Measurements from ENCODE around the gene UMODL1. TPM values are rescaled to one million over a fixed set of nuclear protein-coding genes. Genes with fewer than 3 reads are reported as not detected.

Gene UMODL1
- total RNA-seq, 4 donors from 2014 or later = not detected

GRCh38 chr21:42102991-42103390, 31.9 kb downstream of the UMODL1 start:
- no peak overlapping the region for H3K4me3 ChIP-seq
- TF ChIP-seq POLR2A (IDR thresholded peaks at IDR 0.05) (no peak), CTCF (IDR thresholded peaks at IDR 0.05) (no peak), EP300 (IDR thresholded peaks at IDR 0.05) (no peak)
- no peak overlapping the region for H3K27ac ChIP-seq
- peaks cover 0 to 4% (median 0%) of the 10 kb centered on the region in 4 donors for H3K4me1 ChIP-seq
- no peaks in the 10 kb centered on the region for H3K9me3 ChIP-seq
- 43 to 59% methylated on average over 1 of the region's 1 CpG for WGBS, 2 donors
- H3K36me3 ChIP-seq = no peaks in the 10 kb centered on the region
- no peak for DNase-seq (ENCODE audit: low spot score in 2 of 2)
- peaks cover 0 to 6% of the 10 kb centered on the region in 2 donors for H3K27me3 ChIP-seq

GRCh38 chr21:42103843-42104242, 32.7 kb downstream of the UMODL1 start:
- H3K9me3 ChIP-seq = no peaks in the 10 kb centered on the region
- TF ChIP-seq CTCF (IDR thresholded peaks at IDR 0.05) (no peak), EP300 (IDR thresholded peaks at IDR 0.05) (no peak), POLR2A (IDR thresholded peaks at IDR 0.05) (no peak)
- H3K27ac ChIP-seq = no peak overlapping the region
- DNase-seq (ENCODE audit: low spot score in 2 of 2) = no peak
- no peaks in the 10 kb centered on the region for H3K36me3 ChIP-seq
- H3K4me1 ChIP-seq = no peaks in the 10 kb centered on the region
- H3K4me3 ChIP-seq = no peak overlapping the region
- WGBS, 2 donors = 80 to 90% methylated on average over 11 to 13 of the region's 13 CpGs
- H3K27me3 ChIP-seq = peaks cover 0 to 9% of the 10 kb centered on the region in 2 donors

GRCh38 chr21:42105476-42106315, 34.6 kb downstream of the UMODL1 start:
- Histone ChIP-seq H3K36me3 (no peaks in the 10 kb centered on the region), H3K27ac (no peak overlapping the region), H3K27me3 (peaks cover 0 to 9% of the 10 kb centered on the region in 2 donors), H3K4me1 (no peaks in the 10 kb centered on the region), H3K4me3 (no peak overlapping the region), H3K9me3 (no peaks in the 10 kb centered on the region)
- DNase-seq (ENCODE audit: low spot score in 2 of 2) = no peak
- WGBS, 2 donors = 80 to 86% methylated on average over 22 to 24 of the region's 26 CpGs
- TF ChIP-seq CTCF (IDR thresholded peaks at IDR 0.05) (no peak), EP300 (IDR thresholded peaks at IDR 0.05) (no peak), POLR2A (IDR thresholded peaks at IDR 0.05) (no peak)

- H3K27ac ChIP-seq = no peak overlapping the region
- H3K27me3 ChIP-seq = peaks cover 0 to 9% of the 10 kb centered on the region in 2 donors
- no peak overlapping the region for H3K4me3 ChIP-seq
- H3K9me3 ChIP-seq = no peaks in the 10 kb centered on the region
- TF ChIP-seq CTCF (IDR thresholded peaks at IDR 0.05) (no peak), EP300 (IDR thresholded peaks at IDR 0.05) (no peak), POLR2A (IDR thresholded peaks at IDR 0.05) (no peak)
- DNase-seq (ENCODE audit: low spot score in 2 of 2) = no peak
- no peaks in the 10 kb centered on the region for H3K36me3 ChIP-seq
- WGBS, 2 donors = 61 to 73% methylated on average over 20 of the region's 20 CpGs
- no peaks in the 10 kb centered on the region for H3K4me1 ChIP-seq
Observed at GRCh38 chr21:42106425-42106824, 35.3 kb downstream of the UMODL1 start.

- H3K4me3 ChIP-seq = no peak overlapping the region
- H3K36me3 ChIP-seq = no peaks in the 10 kb centered on the region
- peaks cover 0 to 9% of the 10 kb centered on the region in 2 donors for H3K27me3 ChIP-seq
- no peak for DNase-seq (ENCODE audit: low spot score in 2 of 2)
- no peak overlapping the region for H3K27ac ChIP-seq
- no peak for TF ChIP-seq POLR2A (IDR thresholded peaks at IDR 0.05)
- no peak for TF ChIP-seq EP300 (IDR thresholded peaks at IDR 0.05)
- no peak for TF ChIP-seq CTCF (IDR thresholded peaks at IDR 0.05)
- H3K4me1 ChIP-seq = no peaks in the 10 kb centered on the region
- WGBS, 2 donors = 83 to 86% methylated on average over 15 to 18 of the region's 18 CpGs
- H3K9me3 ChIP-seq = no peaks in the 10 kb centered on the region
Observed at GRCh38 chr21:42107177-42107880, 36.2 kb downstream of the UMODL1 start.

Data from tibial nerve (tissue), 4 donors.